Stimulated activated CD4-positive, alpha-beta T cell treated with anti-CD3 and anti-CD28 coated beads, Interleukin-1b, Interleukin-23, amount 100 ng/mL, for 48 hours (primary cell): ENCODE measurements around the gene ZNF652.
"Not testable (repeated sequence)": the region's sequence is repeated elsewhere in the genome, so short reads cannot be mapped to it uniquely, and the experiment has no call there.

Experiments used
- DNase-seq: peaks from one replicate; pipeline ENCODE4 v3.0.0-alpha.2; 2020

Gene ZNF652

GRCh38 chr17:49361902-49362722 is at the start of gene ZNF652:
ZNF652 (minus strand) TSS chr17:49362250; CDS start chr17:49317725, 44,525 bp downstream.
- DNase-seq = peak; percentile 87

- DNase-seq = no peak
These were observed 47.0 kb upstream of the ZNF652 start for GRCh38 chr17:49409066-49409465.

GRCh38 chr17:49407981-49408501 is 46.0 kb upstream of the ZNF652 start:
- DNase-seq = peak; percentile 85

GRCh38 chr17:49407086-49407485 is 45.0 kb upstream of the ZNF652 start:
- DNase-seq = no peak

- DNase-seq = no peak
These were observed 44.5 kb upstream of the ZNF652 start for GRCh38 chr17:49406421-49407061.

GRCh38 chr17:49404906-49405305 is 42.9 kb upstream of the ZNF652 start:
- no peak for DNase-seq

GRCh38 chr17:49404361-49404760 is 42.3 kb upstream of the ZNF652 start:
- no peak for DNase-seq

- DNase-seq = no peak
These were observed 41.7 kb upstream of the ZNF652 start for GRCh38 chr17:49403514-49404289.

- no peak for DNase-seq
These were observed 40.7 kb upstream of the ZNF652 start for GRCh38 chr17:49402706-49403105.

GRCh38 chr17:49401971-49402611 is 40.0 kb upstream of the ZNF652 start:
- DNase-seq = no peak

GRCh38 chr17:49399995-49400394 is 37.9 kb upstream of the ZNF652 start:
- DNase-seq = no peak

GRCh38 chr17:49397586-49397985 is 35.5 kb upstream of the ZNF652 start:
- no peak for DNase-seq

GRCh38 chr17:49393491-49394255 is 31.6 kb upstream of the ZNF652 start:
- no peak for DNase-seq

GRCh38 chr17:49390548-49391324 is 28.7 kb upstream of the ZNF652 start:
- no peak for DNase-seq

GRCh38 chr17:49389514-49390347 is 27.7 kb upstream of the ZNF652 start:
- not testable (repeated sequence) for DNase-seq

GRCh38 chr17:49388692-49389513 is 26.9 kb upstream of the ZNF652 start:
- no peak for DNase-seq

GRCh38 chr17:49388290-49388640 is 26.2 kb upstream of the ZNF652 start:
- no peak for DNase-seq

- DNase-seq = no peak
These were observed 25.6 kb upstream of the ZNF652 start for GRCh38 chr17:49387498-49388289.

- DNase-seq = no peak
These were observed 24.3 kb upstream of the ZNF652 start for GRCh38 chr17:49386373-49386772.
